ENCODE measurements around the gene AUP1.

The AUP1 gene

GRCh38 chr2:74535440-74535965, 6.0 kb upstream of the AUP1 start:
- DNase-seq, result no peak

- no peak for DNase-seq
These were observed 4.9 kb upstream of the AUP1 start for GRCh38 chr2:74534411-74534810.

GRCh38 chr2:74533464-74533863, 4.0 kb upstream of the AUP1 start:
- no peak for DNase-seq

GRCh38 chr2:74532222-74532621, 2.7 kb upstream of the AUP1 start:
- DNase-seq, result no peak

- DNase-seq, result no peak
These were observed 2.2 kb upstream of the AUP1 start for GRCh38 chr2:74531666-74532065.

- DNase-seq, result peak; percentile 66
These were observed 1.0 kb upstream of the AUP1 start for GRCh38 chr2:74530239-74531187.

- no peak for DNase-seq
These were observed 728 bp downstream of the AUP1 start for GRCh38 chr2:74528600-74529356.

- DNase-seq, result no peak
These were observed 1.8 kb downstream of the AUP1 start for GRCh38 chr2:74527741-74528140.

- DNase-seq, result no peak
These were observed 2.8 kb downstream of the AUP1 start for GRCh38 chr2:74526649-74527230.

GRCh38 chr2:74525717-74526648, 3.5 kb downstream of the AUP1 start, which contains the start of gene DQX1:
Gene DQX1, minus strand, starts transcription at chr2:74526231. Its CDS starts 502 bp downstream, at chr2:74525729.
- peak; percentile 68 for DNase-seq

- DNase-seq, result no peak
These were observed 4.4 kb downstream of the AUP1 start for GRCh38 chr2:74524955-74525716.

- DNase-seq, result no peak
These were observed 5.5 kb downstream of the AUP1 start for GRCh38 chr2:74524005-74524404.

- no peak for DNase-seq
These were observed 7.0 kb downstream of the AUP1 start for GRCh38 chr2:74522516-74522915.

- no peak for DNase-seq
These were observed 12.9 kb downstream of the AUP1 start for GRCh38 chr2:74516650-74517049.

GRCh38 chr2:74515981-74516633, 13.4 kb downstream of the AUP1 start:
- peak; percentile 76 for DNase-seq

- no peak for DNase-seq
These were observed 14.1 kb downstream of the AUP1 start for GRCh38 chr2:74515271-74515980.

- DNase-seq, result no peak
These were observed 14.9 kb downstream of the AUP1 start, which contains the start of gene TLX2 for GRCh38 chr2:74514368-74515270. Gene TLX2, plus strand, starts transcription at chr2:74514450. Its CDS starts 357 bp downstream, at chr2:74514807.

- DNase-seq, result no peak
These were observed 15.7 kb downstream of the AUP1 start for GRCh38 chr2:74513605-74514367.

Measured in CD4-positive, alpha-beta T cell treated with Interferon gamma for 1 hour (primary cell).